Neuron (in vitro differentiated cells): ENCODE results near the gene RSRC1.
"Not testable (repeated sequence)": the region's sequence is repeated elsewhere in the genome, so short reads cannot be mapped to it uniquely, and the experiment has no call there.

ENCODE experiments used
- H2AFZ ChIP-seq: one replicate; pipeline ENCODE4 v1.6.1; 2013; ENCODE audit warnings: low read depth, mild to moderate bottlenecking, inconsistent platforms, low read length, moderate library complexity
- H3K27me3 ChIP-seq: one replicate; pipeline ENCODE4 v1.6.1; 2013; ENCODE audit warnings: low read length; ENCODE audit not compliant: insufficient read depth
- H3K36me3 ChIP-seq: one replicate; pipeline ENCODE4 v1.6.1; 2013; ENCODE audit warnings: low read length; ENCODE audit not compliant: insufficient read depth
- H3K4me1 ChIP-seq: one replicate; pipeline ENCODE4 v1.6.1; 2013; ENCODE audit warnings: low read length; ENCODE audit not compliant: insufficient read depth
- H3K4me3 ChIP-seq: 2 replicates; pipeline ENCODE4 v1.5.1; 2013; ENCODE audit warnings: mild to moderate bottlenecking, low read length, moderate library complexity
- H3K9me3 ChIP-seq: one replicate; pipeline ENCODE4 v1.6.1; 2013; ENCODE audit warnings: low read length

The RSRC1 gene

GRCh38 chr3:158506456-158506855 is 396.6 kb downstream of the RSRC1 start:
- H2AFZ ChIP-seq: no peak overlapping the region
- H3K4me1 ChIP-seq: no peaks in the 10 kb centered on the region
- no peaks in the 10 kb centered on the region for H3K27me3 ChIP-seq
- no peaks in the 10 kb centered on the region for H3K9me3 ChIP-seq
- no peak overlapping the region for H3K4me3 ChIP-seq
- no peaks in the 10 kb centered on the region for H3K36me3 ChIP-seq

DNA sequence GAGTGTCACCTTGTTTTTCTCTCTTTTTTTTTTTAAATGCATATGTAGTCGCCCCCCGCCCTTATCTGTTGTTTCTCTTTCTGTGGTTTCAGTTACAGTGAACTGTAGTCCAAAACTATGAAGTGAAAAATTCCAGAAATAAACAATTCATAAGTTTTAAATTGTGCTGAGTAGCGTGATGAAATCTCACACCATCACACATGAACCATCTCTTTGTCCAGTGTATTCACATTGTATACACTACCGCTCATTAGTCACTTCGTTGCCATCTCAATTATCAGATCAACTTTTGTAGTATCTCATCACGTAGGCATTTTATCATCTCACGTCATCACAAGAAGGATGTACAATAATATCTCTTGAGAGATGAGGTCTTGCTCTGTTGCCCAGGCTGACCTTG is 398.6 kb downstream of the RSRC1 start:
- no peak overlapping the region for H2AFZ ChIP-seq
- no peaks in the 10 kb centered on the region for H3K27me3 ChIP-seq

DNA sequence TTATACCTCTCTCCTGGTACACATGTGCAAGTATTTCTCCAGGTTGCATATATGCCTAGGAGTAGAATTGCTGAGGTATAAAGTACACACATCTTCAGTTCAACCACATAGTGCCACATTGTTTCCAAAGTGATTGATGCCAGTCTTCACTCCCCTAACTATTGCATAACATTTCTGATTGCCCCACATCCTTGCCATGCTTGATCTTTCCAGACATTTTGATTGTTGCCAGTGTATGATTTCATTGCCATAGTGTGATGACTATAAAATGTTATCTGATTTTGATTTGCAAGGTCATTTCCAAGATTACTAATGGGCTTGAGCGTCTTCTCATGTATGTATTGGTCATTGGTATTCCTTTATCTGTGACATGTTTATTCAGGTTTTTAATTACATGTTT is 400.0 kb downstream of the RSRC1 start:
- H3K4me3 ChIP-seq: no peak overlapping the region
- H2AFZ ChIP-seq: no peak overlapping the region
- no peaks in the 10 kb centered on the region for H3K4me1 ChIP-seq
- no peaks in the 10 kb centered on the region for H3K36me3 ChIP-seq
- no peaks in the 10 kb centered on the region for H3K9me3 ChIP-seq
- no peaks in the 10 kb centered on the region for H3K27me3 ChIP-seq

More for the DNA sequence above, 398.6 kb downstream of the RSRC1 start:
- H3K4me3 ChIP-seq: no peak overlapping the region
- no peaks in the 10 kb centered on the region for H3K36me3 ChIP-seq
- H3K4me1 ChIP-seq: no peaks in the 10 kb centered on the region
- H3K9me3 ChIP-seq: no peaks in the 10 kb centered on the region

DNA sequence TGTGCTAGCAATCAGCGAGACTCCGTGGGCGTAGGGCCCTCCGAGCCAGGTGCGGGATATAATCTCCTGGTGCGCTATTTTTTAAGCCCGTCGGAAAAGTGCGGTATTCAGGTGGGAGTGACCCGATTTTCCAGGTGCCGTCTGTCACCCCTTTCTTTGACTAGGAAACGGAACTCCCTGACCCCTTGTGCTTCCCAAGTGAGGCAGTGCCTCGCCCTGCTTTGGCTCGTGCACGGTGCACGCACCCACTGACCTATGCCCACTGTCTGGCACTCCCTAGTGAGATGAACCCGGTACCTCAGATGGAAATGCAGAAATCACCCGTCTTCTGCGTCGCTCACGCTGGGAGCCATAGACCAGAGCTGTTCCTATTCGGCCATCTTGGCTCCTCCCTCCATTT is 406.8 kb downstream of the RSRC1 start:
- H2AFZ ChIP-seq, H3K4me1 ChIP-seq, H3K36me3 ChIP-seq, H3K4me3 ChIP-seq, H3K27me3 ChIP-seq, H3K9me3 ChIP-seq: not testable (repeated sequence)

DNA sequence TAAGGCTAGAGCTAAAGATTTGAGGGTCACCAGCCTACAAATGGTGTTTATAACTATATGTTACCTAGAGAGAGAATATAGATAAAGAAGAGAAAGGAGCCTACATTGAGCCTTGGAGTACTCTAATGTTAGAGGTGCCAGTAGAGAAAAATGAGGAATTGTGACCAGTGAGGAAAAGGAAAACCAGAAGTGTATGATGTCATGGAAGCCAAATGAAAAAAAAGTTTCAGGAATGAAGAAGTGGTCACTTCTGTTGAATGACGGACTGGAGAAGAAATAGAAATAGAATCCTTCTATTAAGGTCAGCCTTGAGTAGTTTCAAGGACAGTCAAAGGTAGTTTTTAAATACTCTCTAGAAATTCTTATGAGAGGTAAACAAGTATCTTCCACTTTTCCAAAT is 409.9 kb downstream of the RSRC1 start:
- no peaks in the 10 kb centered on the region for H3K27me3 ChIP-seq
- no peak overlapping the region for H2AFZ ChIP-seq
- H3K36me3 ChIP-seq: no peaks in the 10 kb centered on the region
- no peak overlapping the region for H3K4me3 ChIP-seq
- H3K4me1 ChIP-seq: peaks cover 2% of the 10 kb centered on the region
- H3K9me3 ChIP-seq: no peaks in the 10 kb centered on the region

DNA sequence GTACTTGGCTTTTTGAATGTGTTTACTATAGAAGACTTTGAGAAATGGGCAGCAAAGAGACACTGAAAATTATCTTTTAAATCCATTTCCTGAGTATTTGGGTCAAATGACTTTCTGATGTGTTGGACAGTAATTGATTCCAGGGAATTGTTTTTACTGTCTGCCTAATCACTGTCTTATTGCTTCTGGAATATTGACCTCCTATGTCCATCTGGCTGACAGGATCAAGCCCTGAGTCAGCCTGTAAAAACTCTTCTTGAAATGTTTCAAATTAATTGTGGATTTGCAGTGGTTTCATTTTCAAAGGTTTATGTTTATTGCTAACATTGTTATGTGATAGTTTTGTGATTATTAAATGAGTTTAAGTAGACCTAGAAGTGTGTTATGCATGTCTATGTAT is 410.5 kb downstream of the RSRC1 start:
- no peaks in the 10 kb centered on the region for H3K9me3 ChIP-seq
- no peak overlapping the region for H2AFZ ChIP-seq
- H3K4me3 ChIP-seq: no peak overlapping the region
- H3K4me1 ChIP-seq: peaks cover 2% of the 10 kb centered on the region
- no peaks in the 10 kb centered on the region for H3K27me3 ChIP-seq
- H3K36me3 ChIP-seq: no peaks in the 10 kb centered on the region

DNA sequence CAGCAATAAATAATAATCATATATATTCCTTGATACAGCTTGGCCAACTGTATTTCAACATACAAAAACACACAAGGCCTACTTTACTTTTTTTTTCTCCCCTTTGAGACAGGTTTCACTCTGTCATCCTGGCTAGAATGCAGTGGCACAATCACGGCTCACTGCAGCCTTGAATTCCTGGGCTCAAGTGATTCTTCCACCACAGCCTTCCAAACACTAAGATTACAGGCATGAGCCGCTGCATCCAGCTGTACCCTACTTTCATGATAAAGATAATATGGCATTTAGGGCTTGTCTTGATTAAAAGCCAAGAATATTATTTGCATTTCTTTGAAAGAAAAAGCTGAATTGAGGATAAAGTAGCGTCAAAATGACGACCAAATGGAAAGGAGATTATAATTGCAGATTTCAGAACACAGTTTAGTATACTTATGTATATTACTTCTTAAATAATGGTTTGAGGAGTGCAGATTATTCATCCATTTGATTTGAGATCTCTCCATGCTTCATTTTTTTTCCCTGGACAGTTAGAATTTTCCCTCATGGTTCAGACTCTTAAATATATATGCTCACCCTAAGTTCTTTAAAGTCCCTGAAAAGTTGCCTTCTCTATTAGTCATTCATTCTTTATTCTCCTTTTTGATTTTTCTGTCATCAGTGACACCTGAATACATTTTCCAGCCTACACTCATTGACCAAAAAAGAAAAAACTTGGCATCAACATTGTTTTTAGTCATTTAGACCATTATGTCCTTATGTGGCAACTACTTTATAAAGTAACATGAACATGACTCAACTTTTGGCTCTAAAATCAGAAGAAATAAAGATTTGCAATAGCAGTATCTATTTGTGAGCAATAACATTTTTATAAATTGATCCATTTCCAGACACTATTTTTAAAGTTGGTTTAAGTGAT is 412.6 kb downstream of the RSRC1 start:
- H2AFZ ChIP-seq: no peak overlapping the region
- no peaks in the 10 kb centered on the region for H3K9me3 ChIP-seq
- H3K36me3 ChIP-seq: no peaks in the 10 kb centered on the region
- H3K27me3 ChIP-seq: no peaks in the 10 kb centered on the region
- H3K4me3 ChIP-seq: no peak overlapping the region
- H3K4me1 ChIP-seq: peaks cover 2% of the 10 kb centered on the region

DNA sequence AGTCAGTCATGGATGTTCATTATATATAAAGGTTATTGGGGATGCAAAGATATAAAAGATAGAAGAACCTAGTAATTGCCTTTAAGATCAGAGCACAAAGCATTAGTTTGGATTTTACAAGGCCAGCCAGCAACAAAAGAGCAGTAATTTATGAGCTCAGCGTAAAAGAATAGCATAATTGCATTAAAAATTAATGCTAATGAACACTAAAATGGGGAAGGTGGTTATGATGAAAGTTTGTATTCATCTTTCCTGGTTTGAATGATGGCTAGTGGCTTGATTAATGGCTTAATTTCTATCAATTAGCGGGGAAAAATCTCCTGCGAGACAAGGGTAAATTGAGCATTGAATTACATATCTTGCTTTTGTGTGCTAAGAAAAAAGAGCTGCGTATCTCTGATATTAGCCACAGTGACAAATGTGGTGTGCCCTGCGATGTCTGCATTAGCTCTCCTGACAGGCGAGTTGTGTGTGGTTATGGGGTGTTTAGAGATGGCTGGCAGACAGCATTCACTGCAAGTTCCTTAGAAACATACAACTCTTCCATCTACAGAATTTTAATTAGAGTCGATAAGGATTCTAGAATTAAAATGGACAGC is 418.3 kb downstream of the RSRC1 start:
- no peaks in the 10 kb centered on the region for H3K36me3 ChIP-seq
- no peak overlapping the region for H3K4me3 ChIP-seq
- no peaks in the 10 kb centered on the region for H3K27me3 ChIP-seq

DNA sequence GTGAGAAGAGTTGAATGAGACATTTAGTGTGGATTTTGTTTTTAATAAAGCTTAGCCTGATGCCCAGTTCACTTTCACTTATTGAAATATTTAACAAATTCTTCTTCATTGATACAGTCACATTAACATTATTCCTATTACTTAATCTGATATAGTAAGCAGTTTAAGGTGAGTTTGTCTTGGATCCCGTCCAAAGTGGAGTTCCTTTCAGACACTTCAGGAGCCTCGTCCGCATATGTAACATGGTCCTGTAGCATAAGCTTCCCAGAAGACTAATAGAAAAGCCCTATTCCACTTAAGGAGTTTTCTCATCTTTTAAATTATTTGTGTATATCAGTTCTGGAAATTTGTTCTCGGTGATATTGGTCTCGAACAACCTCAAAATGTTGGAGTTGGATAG is 421.4 kb downstream of the RSRC1 start:
- no peaks in the 10 kb centered on the region for H3K9me3 ChIP-seq
- no peak overlapping the region for H3K4me3 ChIP-seq
- no peaks in the 10 kb centered on the region for H3K27me3 ChIP-seq
- H3K36me3 ChIP-seq: no peaks in the 10 kb centered on the region
- H2AFZ ChIP-seq: no peak overlapping the region
- peaks cover 3% of the 10 kb centered on the region for H3K4me1 ChIP-seq

More for the DNA sequence above, 418.3 kb downstream of the RSRC1 start:
- Histone ChIP-seq H3K9me3 (no peaks in the 10 kb centered on the region), H3K4me1 (peaks cover 3% of the 10 kb centered on the region), H2AFZ (no peak overlapping the region)

DNA sequence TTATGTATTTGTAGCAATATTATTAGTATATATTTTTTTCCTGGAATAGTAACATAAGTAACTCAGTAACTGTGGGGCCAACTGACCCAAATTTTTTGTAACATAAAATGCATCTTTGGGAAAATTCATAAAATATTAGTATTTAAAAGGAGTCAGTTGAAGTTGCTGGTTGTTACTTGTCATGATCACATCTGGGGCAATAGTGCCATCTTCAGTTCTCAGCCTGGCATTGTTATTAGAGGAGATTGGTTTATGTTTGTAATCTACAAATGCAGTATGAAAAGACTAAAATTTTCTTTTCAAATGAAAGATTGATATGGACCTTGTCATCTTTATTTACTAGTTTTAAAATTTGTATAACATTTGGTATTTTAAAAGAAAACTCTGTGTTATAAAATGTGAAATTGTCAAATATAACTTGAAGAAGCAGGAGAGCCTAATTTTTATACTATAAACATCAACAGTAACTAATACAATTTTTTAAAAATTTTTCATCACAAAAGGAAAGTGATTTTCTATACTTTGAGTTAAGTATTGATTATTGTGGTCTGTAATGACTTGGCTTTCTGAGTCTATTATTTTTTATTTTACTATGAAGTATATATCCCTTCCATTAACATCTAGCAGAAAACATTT is 422.3 kb downstream of the RSRC1 start:
- Histone ChIP-seq H2AFZ (no peak overlapping the region), H3K4me1 (peaks cover 3% of the 10 kb centered on the region), H3K9me3 (no peaks in the 10 kb centered on the region), H3K36me3 (no peaks in the 10 kb centered on the region), H3K27me3 (no peaks in the 10 kb centered on the region), H3K4me3 (no peak overlapping the region)

DNA sequence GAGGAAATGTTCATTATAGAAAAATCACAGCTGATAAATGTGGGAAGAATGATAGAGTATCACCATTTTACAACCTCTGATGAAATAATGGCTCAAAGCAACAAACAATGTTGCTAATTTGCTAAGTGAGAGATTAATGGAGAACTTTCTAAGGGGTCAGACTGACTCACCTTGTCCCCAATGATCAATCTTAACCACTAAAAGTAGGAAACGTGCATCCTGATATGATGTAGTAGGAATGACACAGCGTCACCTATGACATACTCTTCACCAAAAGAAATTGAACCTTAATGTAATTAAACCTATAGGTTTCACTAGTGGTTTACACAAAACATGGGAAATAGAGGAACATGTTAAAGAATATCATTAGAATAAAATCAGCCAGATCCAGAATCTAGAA is 426.0 kb downstream of the RSRC1 start:
- Histone ChIP-seq H3K9me3 (no peaks in the 10 kb centered on the region), H3K36me3 (no peaks in the 10 kb centered on the region), H2AFZ (no peak overlapping the region), H3K4me1 (no peaks in the 10 kb centered on the region), H3K27me3 (no peaks in the 10 kb centered on the region), H3K4me3 (no peak overlapping the region)

- Histone ChIP-seq H3K27me3 (no peaks in the 10 kb centered on the region), H3K9me3 (no peaks in the 10 kb centered on the region), H2AFZ (peak overlapping the region; percentile 97), H3K4me1 (no peaks in the 10 kb centered on the region), H3K4me3 (no peak overlapping the region), H3K36me3 (peaks cover 6% of the 10 kb centered on the region)
These were observed 429.6 kb downstream of the RSRC1 start for GRCh38 chr3:158539414-158540014.

- H2AFZ ChIP-seq: peak overlapping the region; percentile 97
- H3K4me1 ChIP-seq: no peaks in the 10 kb centered on the region
- H3K36me3 ChIP-seq: peaks cover 6% of the 10 kb centered on the region
These were observed 430.2 kb downstream of the RSRC1 start for GRCh38 chr3:158540066-158540465.

More at GRCh38 chr3:158540066-158540465, 430.2 kb downstream of the RSRC1 start:
- H3K9me3 ChIP-seq: peaks cover 2% of the 10 kb centered on the region
- no peak overlapping the region for H3K4me3 ChIP-seq
- no peaks in the 10 kb centered on the region for H3K27me3 ChIP-seq
